D721Med (cell line): ENCODE results near the gene GNG2.

ENCODE experiments used
- DNase-seq: peaks from one replicate; pipeline ENCODE4 v3.0.0; 2011; ENCODE audit warnings: low spot score; ENCODE audit not compliant: insufficient read length
- FAIRE-seq: peaks from 2 replicates; lab custom pipeline; 2011; peaks lifted over from hg19 to GRCh38; lab: Jason Lieb, UNC
- CTCF ChIP-seq: IDR thresholded peaks from 2 replicates; pipeline ENCODE4 v1.5.1; 2012; ENCODE audit warnings: mild to moderate bottlenecking, control low read depth; ENCODE audit not compliant: insufficient read depth; ENCODE audit errors: missing control alignments

GNG2 gene

GRCh38 chr14:51969852-51970540 lies 109.6 kb downstream of the GNG2 start:
- FAIRE-seq, result no peak
- no peak for DNase-seq
- TF ChIP-seq CTCF, result no peak

GRCh38 chr14:51972566-51972965 lies 112.2 kb downstream of the GNG2 start:
- DNase-seq, result no peak
- TF ChIP-seq CTCF, result no peak
- no peak for FAIRE-seq

- FAIRE-seq (no peak), DNase-seq (no peak)
- no peak for TF ChIP-seq CTCF
Measured at GRCh38 chr14:51977075-51977474, 116.7 kb downstream of the GNG2 start.

GRCh38 chr14:51978681-51979085 lies 118.3 kb downstream of the GNG2 start:
- no peak for TF ChIP-seq CTCF
- no peak for FAIRE-seq

GRCh38 chr14:51979088-51979709 lies 118.8 kb downstream of the GNG2 start:
- peak; percentile 84 for TF ChIP-seq CTCF
- peak; percentile 33 for DNase-seq
- peak; percentile 88 for FAIRE-seq

More at GRCh38 chr14:51978681-51979085, 118.3 kb downstream of the GNG2 start:
- DNase-seq, result no peak

- FAIRE-seq, result no peak
- DNase-seq, result no peak
- TF ChIP-seq CTCF, result no peak
Measured at GRCh38 chr14:51981218-51981854, 120.9 kb downstream of the GNG2 start.
